ENCODE data around the gene EREG. TPM values are rescaled to one million over a fixed set of nuclear protein-coding genes. Genes with fewer than 3 reads are reported as not detected.

The EREG gene
- total and polyA plus RNA-seq, 2 donors (not counting 1 experiment from before 2014, with no cell fraction given), result 0.33 TPM; not detected in 1

- DNase-seq (no peak), ATAC-seq (ENCODE audit: low read depth) (no peak)
- TF ChIP-seq EZH2 (IDR thresholded peaks at IDR 0.05; ENCODE audit: borderline replicate concordance, insufficient read depth, low read depth, low read length, poor library complexity, severe bottlenecking) (no peak), CTCF (IDR thresholded peaks at IDR 0.05) (no peak)
- ChIA-PET CTCF (no interaction called here), POLR2A (no interaction called here)
- no peaks in the 10 kb centered on the region for H3K36me3 ChIP-seq (replicated peaks in 1 of 2; ENCODE audit: control extremely low read depth in 1 of 2, control insufficient read depth in 1 of 2, extremely low read depth in 1 of 2, insufficient read depth in 2 of 2, low read length in 1 of 2)
- Mint-ChIP-seq H3K9me3 (ENCODE audit: insufficient read depth) (no peaks in the 10 kb centered on the region), H3K27ac (no peak overlapping the region), H3K4me1 (peaks cover 2% of the 10 kb centered on the region), H3K27me3 (peaks cover 14% of the 10 kb centered on the region), H3K4me3 (no peak overlapping the region)
- H4K20me1 ChIP-seq (ENCODE audit: control insufficient read depth, insufficient read depth, low read length, poor library complexity, severe bottlenecking), result no peaks in the 10 kb centered on the region
- no peak overlapping the region for H3K27ac ChIP-seq (ENCODE audit: low read length in 2 of 2)
- WGBS (ENCODE audit: insufficient coverage), result no CpG with 5 or more reads among the region's 9 CpGs
- no peaks in the 10 kb centered on the region for H3K4me1 ChIP-seq (ENCODE audit: control insufficient read depth in 2 of 2, insufficient read depth in 2 of 2, low read length in 2 of 2)
- intact Hi-C loops (cut with micrococcal nuclease), result no loop called here
- H3K27me3 ChIP-seq (replicated peaks in 1 of 4; ENCODE audit: control extremely low read depth in 1 of 4, control insufficient read depth in 3 of 4, insufficient read depth in 4 of 4, low read length in 3 of 4), result peaks cover 0 to 5% (median 2%) of the 10 kb centered on the region in 4 experiments
- no peak overlapping the region for H3K4me3 ChIP-seq (ENCODE audit: control extremely low read depth in 1 of 5, extremely low read depth in 1 of 5, insufficient read depth in 1 of 5, low read depth in 2 of 5, low read length in 4 of 5)
- no peaks in the 10 kb centered on the region for H3K79me2 ChIP-seq (ENCODE audit: control insufficient read depth, insufficient read depth, low read length)
- H2AFZ ChIP-seq (ENCODE audit: insufficient read depth, low read depth, low read length, poor library complexity, severe bottlenecking), result no peak overlapping the region
- H3K9ac ChIP-seq (ENCODE audit: low read length), result no peak overlapping the region
- no peaks in the 10 kb centered on the region for H3K9me3 ChIP-seq (ENCODE audit: control extremely low read depth in 1 of 3, control insufficient read depth in 2 of 3, insufficient read depth in 1 of 3, low read length in 2 of 3)
- no peak overlapping the region for H3K4me2 ChIP-seq (replicated peaks; ENCODE audit: low read depth, low read length, poor library complexity, severe bottlenecking)
These were observed 34.6 kb upstream of the EREG start for GRCh38 chr4:74330295-74330750.

GRCh38 chr4:74331252-74331651, 33.7 kb upstream of the EREG start:
- Histone ChIP-seq H3K9ac (ENCODE audit: low read length) (no peak overlapping the region), H2AFZ (ENCODE audit: insufficient read depth, low read depth, low read length, poor library complexity, severe bottlenecking) (no peak overlapping the region), H3K36me3 (replicated peaks in 1 of 2; ENCODE audit: control extremely low read depth in 1 of 2, control insufficient read depth in 1 of 2, extremely low read depth in 1 of 2, insufficient read depth in 2 of 2, low read length in 1 of 2) (no peaks in the 10 kb centered on the region), H3K4me3 (ENCODE audit: control extremely low read depth in 1 of 5, extremely low read depth in 1 of 5, insufficient read depth in 1 of 5, low read depth in 2 of 5, low read length in 4 of 5) (no peak overlapping the region), H3K9me3 (ENCODE audit: control extremely low read depth in 1 of 3, control insufficient read depth in 2 of 3, insufficient read depth in 1 of 3, low read length in 2 of 3) (no peaks in the 10 kb centered on the region), H3K4me2 (replicated peaks; ENCODE audit: low read depth, low read length, poor library complexity, severe bottlenecking) (no peak overlapping the region), H4K20me1 (ENCODE audit: control insufficient read depth, insufficient read depth, low read length, poor library complexity, severe bottlenecking) (no peaks in the 10 kb centered on the region), H3K27me3 (replicated peaks in 1 of 4; ENCODE audit: control extremely low read depth in 1 of 4, control insufficient read depth in 3 of 4, insufficient read depth in 4 of 4, low read length in 3 of 4) (peaks cover 0 to 5% (median 2%) of the 10 kb centered on the region in 4 experiments), H3K27ac (ENCODE audit: low read length in 2 of 2) (no peak overlapping the region), H3K4me1 (ENCODE audit: control insufficient read depth in 2 of 2, insufficient read depth in 2 of 2, low read length in 2 of 2) (no peaks in the 10 kb centered on the region), H3K79me2 (ENCODE audit: control insufficient read depth, insufficient read depth, low read length) (no peaks in the 10 kb centered on the region)
- DNase-seq (no peak), ATAC-seq (ENCODE audit: low read depth) (no peak)
- Mint-ChIP-seq H3K9me3 (ENCODE audit: insufficient read depth) (no peaks in the 10 kb centered on the region), H3K4me1 (peaks cover 7% of the 10 kb centered on the region), H3K27ac (no peak overlapping the region), H3K27me3 (peaks cover 14% of the 10 kb centered on the region), H3K4me3 (no peak overlapping the region)
- ChIA-PET CTCF (no interaction called here), POLR2A (no interaction called here)
- TF ChIP-seq CTCF (IDR thresholded peaks at IDR 0.05) (no peak), EZH2 (IDR thresholded peaks at IDR 0.05; ENCODE audit: borderline replicate concordance, insufficient read depth, low read depth, low read length, poor library complexity, severe bottlenecking) (no peak)
- intact Hi-C loops (cut with micrococcal nuclease), result no loop called here
- no CpG with 5 or more reads among the region's 2 CpGs for WGBS (ENCODE audit: insufficient coverage)
